Measurements from ENCODE around the gene C6orf132.
"Not testable (repeated sequence)": the region's sequence is repeated elsewhere in the genome, so short reads cannot be mapped to it uniquely, and the experiment has no call there.

C6orf132 gene

GRCh38 chr6:42142118-42142835 lies at the start of gene C6orf132:
C6orf132 (minus strand) TSS chr6:42142620; CDS start chr6:42142444, 176 bp downstream.
- DNase-seq (ENCODE audit: low spot score): no peak

- DNase-seq (ENCODE audit: low spot score): no peak
Measured at GRCh38 chr6:42190554-42191183, 48.2 kb upstream of the C6orf132 start.

- no peak for DNase-seq (ENCODE audit: low spot score)
Measured at GRCh38 chr6:42188406-42188805, 46.0 kb upstream of the C6orf132 start.

GRCh38 chr6:42185597-42185996 lies 43.2 kb upstream of the C6orf132 start:
- DNase-seq (ENCODE audit: low spot score): no peak

- DNase-seq (ENCODE audit: low spot score): no peak
Measured at GRCh38 chr6:42184475-42184874, 42.1 kb upstream of the C6orf132 start.

- DNase-seq (ENCODE audit: low spot score): no peak
Measured at GRCh38 chr6:42182101-42182500, 39.7 kb upstream of the C6orf132 start.

GRCh38 chr6:42179945-42180313 lies 37.5 kb upstream of the C6orf132 start:
- no peak for DNase-seq (ENCODE audit: low spot score)

- no peak for DNase-seq (ENCODE audit: low spot score)
Measured at GRCh38 chr6:42179261-42179944, 37.0 kb upstream of the C6orf132 start.

GRCh38 chr6:42177514-42178364 lies 35.3 kb upstream of the C6orf132 start:
- no peak for DNase-seq (ENCODE audit: low spot score)

- no peak for DNase-seq (ENCODE audit: low spot score)
Measured at GRCh38 chr6:42176981-42177380, 34.6 kb upstream of the C6orf132 start.

GRCh38 chr6:42175860-42176259 lies 33.4 kb upstream of the C6orf132 start:
- no peak for DNase-seq (ENCODE audit: low spot score)

GRCh38 chr6:42173101-42173500 lies 30.7 kb upstream of the C6orf132 start, which contains the start of gene GUCA1A:
GUCA1A (plus strand) TSS chr6:42173364; CDS start chr6:42173614, 250 bp downstream.
- DNase-seq (ENCODE audit: low spot score): no peak

GRCh38 chr6:42171813-42172581 lies 29.6 kb upstream of the C6orf132 start:
- DNase-seq (ENCODE audit: low spot score): no peak

GRCh38 chr6:42169780-42170179 lies 27.4 kb upstream of the C6orf132 start:
- not testable (repeated sequence) for DNase-seq (ENCODE audit: low spot score)

- no peak for DNase-seq (ENCODE audit: low spot score)
Measured at GRCh38 chr6:42168650-42169049, 26.2 kb upstream of the C6orf132 start.

- DNase-seq (ENCODE audit: low spot score): peak; percentile 67
Measured at GRCh38 chr6:42166444-42167141, 24.2 kb upstream of the C6orf132 start.

- no peak for DNase-seq (ENCODE audit: low spot score)
Measured at GRCh38 chr6:42165016-42165415, 22.6 kb upstream of the C6orf132 start.

GRCh38 chr6:42163981-42164380 lies 21.6 kb upstream of the C6orf132 start:
- no peak for DNase-seq (ENCODE audit: low spot score)

GRCh38 chr6:42162812-42163211 lies 20.4 kb upstream of the C6orf132 start:
- no peak for DNase-seq (ENCODE audit: low spot score)

GRCh38 chr6:42162384-42162783 lies 20.0 kb upstream of the C6orf132 start:
- DNase-seq (ENCODE audit: low spot score): no peak
